HepG2 (cell line): Measurements from ENCODE around the gene SRRT. TPM values are rescaled to one million over a fixed set of nuclear protein-coding genes. Genes with fewer than 3 reads are reported as not detected.
A peak's percentile ranks its signal among the peaks of the same experiment; 100 is the strongest.

Source experiments
- ATAC-seq: fragments of 200-7000 bp; cut with Tn5 transposase; 3 replicates; pipeline ENCODE4 v1.9.1; 2020; ENCODE audit warnings: mild to moderate bottlenecking, moderate library complexity
- BruUV-seq: library from RNA; stranded (reverse); fragments of 400-500 nt; replicated peaks from 2 replicates; lab custom pipeline; 2021; lab: Mats Ljungman, UMichigan
- CTCF ChIA-PET: fragments of 300-600 bp; formaldehyde crosslinking; extraction: SDS; loops from one replicate; lab custom pipeline; 2021; ENCODE audit warnings: low total read pairs, inconsistent platforms, low intra/inter-chr PET ratio; lab: Yijun Ruan, JAX
- POLR2A ChIA-PET: fragments of 350-600 bp; sonication (Branson Sonifier 250); formaldehyde crosslinking; loops from one replicate; lab custom pipeline; 2020; ENCODE audit warnings: antibody characterized with exemption, inconsistent platforms; lab: Yijun Ruan, JAX
- DNase-seq: peaks from one replicate; pipeline ENCODE4 v3.0.0-alpha.2; 2015; ENCODE audit warnings: low spot score
- FAIRE-seq: peaks from 3 replicates; lab custom pipeline; 2011; peaks lifted over from hg19 to GRCh38; lab: Jason Lieb, UNC
- H2AFZ ChIP-seq: one replicate; pipeline ENCODE4 v1.6.1; 2011; ENCODE audit warnings: low read length, inconsistent platforms
- H3K27ac ChIP-seq: fragments of 300-600 bp; 3 replicates; pipeline ENCODE4 v1.8.0; 2011; ENCODE audit warnings: mixed run types, mild to moderate bottlenecking, mixed read lengths, low read length, inconsistent platforms; ENCODE audit not compliant: insufficient read depth; ENCODE audit errors: extremely low read length
- H3K27me3 ChIP-seq, 2 experiments: fragments of 200-600 bp in 1 of 2; 2 replicates in 1 of 2; 3 replicates in 1 of 2; pipeline versions ENCODE4 v1.6.0 to v1.8.0; 2011; ENCODE audit warnings: low read length in 2 of 2, mild to moderate bottlenecking in 2 of 2, moderate library complexity in 2 of 2, inconsistent platforms in 1 of 2; ENCODE audit not compliant: insufficient read depth in 2 of 2, control insufficient read depth in 1 of 2
- H3K36me3 ChIP-seq, 2 experiments: fragments of 200-600 bp in 1 of 2; replicated peaks in 1 of 2; 2 replicates in 1 of 2; 3 replicates in 1 of 2; pipeline versions ENCODE4 v1.5.1 to v1.8.0; 2011; ENCODE audit warnings: low read length in 2 of 2, inconsistent platforms in 1 of 2; ENCODE audit not compliant: insufficient read depth in 2 of 2, control insufficient read depth in 1 of 2
- H3K4me1 ChIP-seq: 2 replicates; pipeline ENCODE4 v1.5.1; 2012; ENCODE audit warnings: low read length, inconsistent platforms; ENCODE audit not compliant: insufficient read depth
- H3K4me2 ChIP-seq: 2 replicates; pipeline ENCODE4 v1.6.0; 2011; ENCODE audit warnings: low read depth, low read length, inconsistent platforms
- H3K4me3 ChIP-seq, 3 experiments: fragments of 200-600 bp in 1 of 3; sonication (generic), shearing (Covaris generic) in 1 of 3; replicated peaks in 1 of 3; 2 replicates each; pipeline ENCODE4 v1.5.1; 2011 to 2016; ENCODE audit warnings: low read length in 3 of 3, inconsistent platforms in 2 of 3, low read depth in 2 of 3, mild to moderate bottlenecking in 2 of 3, control low read depth in 1 of 3, mixed read lengths in 1 of 3; ENCODE audit not compliant: insufficient read depth in 1 of 3
- H3K79me2 ChIP-seq: one replicate; pipeline ENCODE4 v1.6.1; 2011; ENCODE audit warnings: low read length, inconsistent platforms; ENCODE audit not compliant: insufficient read depth
- H3K9ac ChIP-seq: 2 replicates; pipeline ENCODE4 v1.6.0; 2011; ENCODE audit warnings: mild to moderate bottlenecking, low read depth, low read length, inconsistent platforms; ENCODE audit not compliant: insufficient read depth
- H3K9me3 ChIP-seq: 2 replicates; pipeline ENCODE4 v1.5.1; 2012; ENCODE audit warnings: mild to moderate bottlenecking, low read length
- H4K20me1 ChIP-seq: 2 replicates; pipeline ENCODE4 v1.6.0; 2011; ENCODE audit warnings: inconsistent platforms, mild to moderate bottlenecking, low read length, moderate library complexity; ENCODE audit not compliant: insufficient read depth
- PBX3 ChIP-seq: sonication (generic); formaldehyde crosslinking; IDR thresholded peaks from 2 replicates; pipeline ENCODE4 v1.8.1; 2023; ENCODE audit warnings: missing genetic modification reagents, inconsistent platforms, borderline replicate concordance
- ZNF383 ChIP-seq: sonication (generic); formaldehyde crosslinking; IDR thresholded peaks from 2 replicates; pipeline ENCODE4 v1.4.0; 2020; ENCODE audit warnings: missing genetic modification reagents, mild to moderate bottlenecking, borderline replicate concordance
- WGBS: methylation state at CpG from one replicate; pipeline ENCODE4 v1.1.6; 2017; ENCODE audit warnings: low lambda C conversion rate; 5-methylcytosine and 5-hydroxymethylcytosine counted together
- in situ Hi-C: cut with HindIII; loops from 2 replicates; pipeline ENCODE4 v1.10.0; 2017; ENCODE audit warnings: low pct_unique_long_range_greater_than_20kb; ENCODE audit not compliant: extremely low pct_ligation_motif_present
- intact Hi-C: fragments of 100-400 bp; cut with micrococcal nuclease; formaldehyde crosslinking; loops from one replicate; pipeline ENCODE4 v1.10.0; 2022; ENCODE audit not compliant: unreplicated experiment
- polyA plus RNA-seq, 8 experiments: library from polyadenylated mRNA; depleted of rRNA in 3 of 8; stranded (reverse) in 7 of 8; unstranded in 1 of 8; fragments of >200 nt; fragmentation: Illumina TruSeq in 4 of 8; extraction: Trizol in 4 of 8; gene quantifications; 2 replicates each; pipeline versions ENCODE4 v1.2.1 to v1.2.3, GENCODE V29; 2011 to 2016; ENCODE audit warnings: low read depth in 4 of 8, missing spikeins in 1 of 8, mixed read lengths in 1 of 8; ENCODE audit not compliant: insufficient read depth in 1 of 8
- total RNA-seq, 5 experiments: library from RNA; depleted of rRNA; stranded (reverse); fragments of >200 nt; fragmentation: Illumina TruSeq; extraction: Trizol; gene quantifications; 2 replicates each; pipeline ENCODE4 v1.2.3, GENCODE V29; 2016; ENCODE audit warnings: low read depth in 1 of 5
- TF ChIP-seq, protein P1 (sequence below): sonication (generic); formaldehyde crosslinking; IDR thresholded peaks from 2 replicates; pipeline ENCODE4 v1.5.1; 2020; ENCODE audit warnings: mild to moderate bottlenecking, missing genetic modification reagents, moderate library complexity
- TF ChIP-seq, protein P2 (sequence below): sonication (generic); formaldehyde crosslinking; IDR thresholded peaks from 2 replicates; pipeline ENCODE4 v1.9.0; 2022; ENCODE audit warnings: low read depth, missing genetic modification reagents

Gene SRRT
- total and polyA plus RNA-seq, 2 of the 13 experiments (the other 11 are each of a cell fraction or from before 2014, with no cell fraction given) = 26.2 to 106 TPM

- TF ChIP-seq, protein P1, sequence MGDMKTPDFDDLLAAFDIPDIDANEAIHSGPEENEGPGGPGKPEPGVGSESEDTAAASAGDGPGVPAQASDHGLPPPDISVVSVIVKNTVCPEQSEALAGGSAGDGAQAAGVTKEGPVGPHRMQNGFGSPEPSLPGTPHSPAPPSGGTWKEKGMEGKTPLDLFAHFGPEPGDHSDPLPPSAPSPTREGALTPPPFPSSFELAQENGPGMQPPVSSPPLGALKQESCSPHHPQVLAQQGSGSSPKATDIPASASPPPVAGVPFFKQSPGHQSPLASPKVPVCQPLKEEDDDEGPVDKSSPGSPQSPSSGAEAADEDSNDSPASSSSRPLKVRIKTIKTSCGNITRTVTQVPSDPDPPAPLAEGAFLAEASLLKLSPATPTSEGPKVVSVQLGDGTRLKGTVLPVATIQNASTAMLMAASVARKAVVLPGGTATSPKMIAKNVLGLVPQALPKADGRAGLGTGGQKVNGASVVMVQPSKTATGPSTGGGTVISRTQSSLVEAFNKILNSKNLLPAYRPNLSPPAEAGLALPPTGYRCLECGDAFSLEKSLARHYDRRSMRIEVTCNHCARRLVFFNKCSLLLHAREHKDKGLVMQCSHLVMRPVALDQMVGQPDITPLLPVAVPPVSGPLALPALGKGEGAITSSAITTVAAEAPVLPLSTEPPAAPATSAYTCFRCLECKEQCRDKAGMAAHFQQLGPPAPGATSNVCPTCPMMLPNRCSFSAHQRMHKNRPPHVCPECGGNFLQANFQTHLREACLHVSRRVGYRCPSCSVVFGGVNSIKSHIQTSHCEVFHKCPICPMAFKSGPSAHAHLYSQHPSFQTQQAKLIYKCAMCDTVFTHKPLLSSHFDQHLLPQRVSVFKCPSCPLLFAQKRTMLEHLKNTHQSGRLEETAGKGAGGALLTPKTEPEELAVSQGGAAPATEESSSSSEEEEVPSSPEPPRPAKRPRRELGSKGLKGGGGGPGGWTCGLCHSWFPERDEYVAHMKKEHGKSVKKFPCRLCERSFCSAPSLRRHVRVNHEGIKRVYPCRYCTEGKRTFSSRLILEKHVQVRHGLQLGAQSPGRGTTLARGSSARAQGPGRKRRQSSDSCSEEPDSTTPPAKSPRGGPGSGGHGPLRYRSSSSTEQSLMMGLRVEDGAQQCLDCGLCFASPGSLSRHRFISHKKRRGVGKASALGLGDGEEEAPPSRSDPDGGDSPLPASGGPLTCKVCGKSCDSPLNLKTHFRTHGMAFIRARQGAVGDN = peak; percentile 60
- TF ChIP-seq, protein P2, sequence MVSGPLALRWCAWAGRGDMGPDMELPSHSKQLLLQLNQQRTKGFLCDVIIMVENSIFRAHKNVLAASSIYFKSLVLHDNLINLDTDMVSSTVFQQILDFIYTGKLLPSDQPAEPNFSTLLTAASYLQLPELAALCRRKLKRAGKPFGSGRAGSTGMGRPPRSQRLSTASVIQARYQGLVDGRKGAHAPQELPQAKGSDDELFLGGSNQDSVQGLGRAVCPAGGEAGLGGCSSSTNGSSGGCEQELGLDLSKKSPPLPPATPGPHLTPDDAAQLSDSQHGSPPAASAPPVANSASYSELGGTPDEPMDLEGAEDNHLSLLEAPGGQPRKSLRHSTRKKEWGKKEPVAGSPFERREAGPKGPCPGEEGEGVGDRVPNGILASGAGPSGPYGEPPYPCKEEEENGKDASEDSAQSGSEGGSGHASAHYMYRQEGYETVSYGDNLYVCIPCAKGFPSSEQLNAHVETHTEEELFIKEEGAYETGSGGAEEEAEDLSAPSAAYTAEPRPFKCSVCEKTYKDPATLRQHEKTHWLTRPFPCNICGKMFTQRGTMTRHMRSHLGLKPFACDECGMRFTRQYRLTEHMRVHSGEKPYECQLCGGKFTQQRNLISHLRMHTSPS (CRISPR knock-in tag) = 0 out of 2 replicates have a peak, but pooled peaks have one; percentile 24
Observed at GRCh38 chr7:100835903-100836811, 38.7 kb upstream of the SRRT start (continued).

DNA sequence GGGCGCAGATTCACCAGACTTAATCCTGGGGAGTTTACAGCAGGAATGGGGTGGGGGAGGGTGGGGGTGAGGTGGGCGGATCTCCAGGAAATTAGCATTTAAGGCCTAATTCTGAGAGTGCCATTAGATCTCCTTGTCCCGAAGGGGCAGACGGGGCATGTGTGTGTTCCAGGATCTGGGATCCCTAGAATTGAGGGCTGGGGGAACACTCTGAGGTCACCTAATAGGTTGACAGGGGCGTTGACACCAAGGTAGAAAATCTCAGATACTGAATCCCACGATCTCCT is 38.1 kb upstream of the SRRT start:
- no TSS peak for BruUV-seq
- Histone ChIP-seq H3K27ac (no peak overlapping the region), H3K4me3 (no peak overlapping the region), H2AFZ (no peak overlapping the region), H4K20me1 (no peaks in the 10 kb centered on the region), H3K4me1 (peaks cover 58% of the 10 kb centered on the region), H3K9me3 (no peaks in the 10 kb centered on the region), H3K4me2 (no peak overlapping the region; the same call in 1 of the 2 replicates), H3K27me3 (no peaks in the 10 kb centered on the region), H3K79me2 (no peaks in the 10 kb centered on the region), H3K9ac (no peak overlapping the region), H3K36me3 (no peaks in the 10 kb centered on the region)
- ChIA-PET POLR2A (interaction anchor here (0.7 to 2.4 kb wide), 6 partner anchors 9 to 53 kb away, joined by 4 to 13 read pairs (median 6); partner anchors contain the start of genes EPHB4, SLC12A9, SRRT and UFSP1), CTCF (interaction anchor here (1.7 kb wide), 1 partner anchor 16 kb away, joined by 3 read pairs; the partner anchor contains the start of gene SLC12A9)
- DNase-seq (no peak), ATAC-seq (no peak), FAIRE-seq (no peak)
- TF ChIP-seq ZNF383 (no peak), PBX3 (no peak)
- intact Hi-C loops = no loop called here
- WGBS = 97% methylated on average over 5 of the region's 6 CpGs
- in situ Hi-C loops = no loop called here
